Upper lobe of left lung (tissue), 4 donors: ENCODE data around the gene BCAS4.

ENCODE experiments used
- EP300 ChIP-seq, 4 donors: sonication (generic); formaldehyde crosslinking; IDR thresholded peaks; one replicate each; pipeline ENCODE4 v1.5.1; 2017; ENCODE audit warnings: antibody characterized with exemption in 4 of 4, control low read depth in 2 of 4
- POLR2A ChIP-seq, 4 donors: fragments of 450-650 bp; IDR thresholded peaks; one replicate each; pipeline ENCODE4 v1.5.1; 2016 to 2017; ENCODE audit warnings: antibody characterized with exemption in 4 of 4, mild to moderate bottlenecking in 2 of 4
- POLR2AphosphoS5 ChIP-seq, 2 donors: sonication (generic); formaldehyde crosslinking; IDR thresholded peaks; one replicate each; pipeline ENCODE4 v1.5.1; 2017; ENCODE audit warnings: antibody characterized with exemption in 2 of 2
- TF ChIP-seq, protein P1 (sequence below), 6 experiments: fragments of 450-650 bp in 4 of 6; fragments of 200-600 bp in 2 of 6; sonication (generic) in 2 of 6; IDR thresholded peaks; one replicate each; pipeline ENCODE4 v1.5.1; 2016 to 2019; ENCODE audit warnings: antibody characterized with exemption in 6 of 6

DNA sequence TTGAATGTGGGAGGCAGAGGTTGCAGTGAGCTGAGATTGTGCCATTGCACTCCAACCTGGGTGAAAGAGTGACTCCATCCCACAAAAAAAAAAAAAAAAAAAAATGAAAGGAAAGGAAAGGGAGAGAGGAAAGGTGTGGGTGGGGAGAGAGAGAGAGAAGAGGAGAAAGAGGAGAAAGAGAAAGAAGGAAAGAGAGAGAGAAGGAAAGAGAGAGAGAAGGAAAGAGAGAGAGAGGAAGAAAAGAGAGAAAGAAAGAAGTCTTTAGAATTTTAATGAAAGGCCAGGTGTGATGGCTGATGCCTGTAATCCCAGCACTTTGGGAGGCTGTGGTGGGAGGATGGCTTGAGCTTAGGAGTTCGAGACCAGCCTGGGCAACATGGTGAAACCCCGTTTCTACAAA lies 7.7 kb upstream of the BCAS4 start:
- TF ChIP-seq POLR2A (IDR thresholded peaks at IDR 0.05), result no peak
- TF ChIP-seq, protein P1, sequence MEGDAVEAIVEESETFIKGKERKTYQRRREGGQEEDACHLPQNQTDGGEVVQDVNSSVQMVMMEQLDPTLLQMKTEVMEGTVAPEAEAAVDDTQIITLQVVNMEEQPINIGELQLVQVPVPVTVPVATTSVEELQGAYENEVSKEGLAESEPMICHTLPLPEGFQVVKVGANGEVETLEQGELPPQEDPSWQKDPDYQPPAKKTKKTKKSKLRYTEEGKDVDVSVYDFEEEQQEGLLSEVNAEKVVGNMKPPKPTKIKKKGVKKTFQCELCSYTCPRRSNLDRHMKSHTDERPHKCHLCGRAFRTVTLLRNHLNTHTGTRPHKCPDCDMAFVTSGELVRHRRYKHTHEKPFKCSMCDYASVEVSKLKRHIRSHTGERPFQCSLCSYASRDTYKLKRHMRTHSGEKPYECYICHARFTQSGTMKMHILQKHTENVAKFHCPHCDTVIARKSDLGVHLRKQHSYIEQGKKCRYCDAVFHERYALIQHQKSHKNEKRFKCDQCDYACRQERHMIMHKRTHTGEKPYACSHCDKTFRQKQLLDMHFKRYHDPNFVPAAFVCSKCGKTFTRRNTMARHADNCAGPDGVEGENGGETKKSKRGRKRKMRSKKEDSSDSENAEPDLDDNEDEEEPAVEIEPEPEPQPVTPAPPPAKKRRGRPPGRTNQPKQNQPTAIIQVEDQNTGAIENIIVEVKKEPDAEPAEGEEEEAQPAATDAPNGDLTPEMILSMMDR (IDR thresholded peaks at IDR 0.05), result no peak
- no peak for TF ChIP-seq POLR2AphosphoS5 (IDR thresholded peaks at IDR 0.05)
- TF ChIP-seq EP300 (IDR thresholded peaks at IDR 0.05), result no peak
